Glutamatergic neuron (in vitro differentiated cells): ENCODE measurements around the gene FLRT2. TPM values are rescaled to one million over a fixed set of nuclear protein-coding genes. Genes with fewer than 3 reads are reported as not detected.

Source experiments
- DNase-seq: peaks from one replicate; pipeline ENCODE4 v3.0.0; 2022
- H3K27ac Mint-ChIP-seq: one replicate; pipeline ENCODE4 v1.8.0; 2020; ENCODE audit warnings: mild to moderate bottlenecking, mixed read lengths, inconsistent platforms; ENCODE audit not compliant: unreplicated experiment
- H3K27me3 Mint-ChIP-seq: one replicate; pipeline ENCODE4 v1.8.0; 2020; ENCODE audit warnings: mild to moderate bottlenecking, moderate library complexity, mixed read lengths, inconsistent platforms; ENCODE audit not compliant: unreplicated experiment
- H3K36me3 Mint-ChIP-seq: one replicate; pipeline ENCODE4 v1.8.0; 2020; ENCODE audit warnings: mild to moderate bottlenecking, mixed read lengths, inconsistent platforms; ENCODE audit not compliant: unreplicated experiment
- H3K4me1 Mint-ChIP-seq: one replicate; pipeline ENCODE4 v1.8.0; 2020; ENCODE audit warnings: mild to moderate bottlenecking, low read depth, mixed read lengths, inconsistent platforms; ENCODE audit not compliant: unreplicated experiment
- H3K4me3 Mint-ChIP-seq: one replicate; pipeline ENCODE4 v1.8.0; 2020; ENCODE audit warnings: mild to moderate bottlenecking, mixed read lengths, inconsistent platforms; ENCODE audit not compliant: unreplicated experiment
- H3K9me3 Mint-ChIP-seq: one replicate; pipeline ENCODE4 v1.8.0; 2020; ENCODE audit warnings: mild to moderate bottlenecking, moderate library complexity, mixed read lengths, inconsistent platforms; ENCODE audit not compliant: unreplicated experiment
- CTCF ChIP-seq: fragments of 200-600 bp; sonication (generic); IDR thresholded peaks from one replicate; pipeline ENCODE4 v1.5.0; 2021; ENCODE audit not compliant: partially characterized antibody, unreplicated experiment
- total RNA-seq: library from RNA; stranded (reverse); fragmentation: NEBNext Ultra II Directional; extraction: Animal tissue kit (Norgen Biotek cat#: 25700); gene quantifications from one replicate; pipeline ENCODE4 v1.2.1, GENCODE V29; 2021; ENCODE audit not compliant: unreplicated experiment

FLRT2 gene
- total RNA-seq, 1 donor from 2014 or later, result 69.6 TPM

GRCh38 chr14:85687456-85687855 lies 157.5 kb downstream of the FLRT2 start:
- DNase-seq, result no peak
- Mint-ChIP-seq H3K9me3 (no peaks in the 10 kb centered on the region), H3K4me3 (no peak overlapping the region), H3K4me1 (no peaks in the 10 kb centered on the region), H3K27ac (no peak overlapping the region), H3K36me3 (no peaks in the 10 kb centered on the region), H3K27me3 (no peaks in the 10 kb centered on the region)
- TF ChIP-seq CTCF, result no peak

- Mint-ChIP-seq H3K4me1 (no peaks in the 10 kb centered on the region), H3K4me3 (no peak overlapping the region), H3K36me3 (no peaks in the 10 kb centered on the region), H3K9me3 (no peaks in the 10 kb centered on the region), H3K27me3 (no peaks in the 10 kb centered on the region), H3K27ac (no peak overlapping the region)
- no peak for TF ChIP-seq CTCF
- DNase-seq, result no peak
These were observed 158.1 kb downstream of the FLRT2 start for GRCh38 chr14:85688006-85688405.

GRCh38 chr14:85695300-85695699 lies 165.4 kb downstream of the FLRT2 start:
- no peak overlapping the region for H3K4me3 Mint-ChIP-seq
- no peak for DNase-seq
- H3K36me3 Mint-ChIP-seq, result no peaks in the 10 kb centered on the region
- H3K27ac Mint-ChIP-seq, result no peak overlapping the region
- no peaks in the 10 kb centered on the region for H3K4me1 Mint-ChIP-seq
- no peaks in the 10 kb centered on the region for H3K9me3 Mint-ChIP-seq
- peaks cover 1% of the 10 kb centered on the region for H3K27me3 Mint-ChIP-seq
- no peak for TF ChIP-seq CTCF

GRCh38 chr14:85701116-85701515 lies 171.2 kb downstream of the FLRT2 start:
- TF ChIP-seq CTCF, result no peak
- no peaks in the 10 kb centered on the region for H3K9me3 Mint-ChIP-seq
- H3K36me3 Mint-ChIP-seq, result no peaks in the 10 kb centered on the region
- peaks cover 11% of the 10 kb centered on the region for H3K4me1 Mint-ChIP-seq
- no peaks in the 10 kb centered on the region for H3K27me3 Mint-ChIP-seq
- H3K27ac Mint-ChIP-seq, result no peak overlapping the region
- H3K4me3 Mint-ChIP-seq, result no peak overlapping the region
- DNase-seq, result no peak

GRCh38 chr14:85701763-85702162 lies 171.8 kb downstream of the FLRT2 start:
- TF ChIP-seq CTCF, result no peak
- H3K4me1 Mint-ChIP-seq, result peaks cover 12% of the 10 kb centered on the region
- H3K36me3 Mint-ChIP-seq, result no peaks in the 10 kb centered on the region
- no peak overlapping the region for H3K27ac Mint-ChIP-seq
- H3K4me3 Mint-ChIP-seq, result no peak overlapping the region
- no peaks in the 10 kb centered on the region for H3K27me3 Mint-ChIP-seq
- DNase-seq, result no peak
- H3K9me3 Mint-ChIP-seq, result no peaks in the 10 kb centered on the region
